HS-5 (cell line): ENCODE data around the gene DMD.
"Not testable (repeated sequence)": the region's sequence is repeated elsewhere in the genome, so short reads cannot be mapped to it uniquely, and the experiment has no call there.

Experiments used
- DNase-seq: peaks from one replicate; pipeline ENCODE4 v3.0.0-alpha.2; 2012; ENCODE audit warnings: low read depth

Gene DMD

GRCh38 chrX:31593353-31593752 is 1618.0 kb downstream of the DMD start:
- DNase-seq, result no peak

- DNase-seq, result no peak
Measured at GRCh38 chrX:31591355-31591754, 1620.0 kb downstream of the DMD start.

GRCh38 chrX:31590581-31591114 is 1620.7 kb downstream of the DMD start:
- DNase-seq, result no peak

GRCh38 chrX:31589503-31589902 is 1621.8 kb downstream of the DMD start:
- DNase-seq, result no peak

- DNase-seq, result no peak
Measured at GRCh38 chrX:31588355-31588754, 1623.0 kb downstream of the DMD start.

- not testable (repeated sequence) for DNase-seq
Measured at GRCh38 chrX:31583892-31584291, 1627.5 kb downstream of the DMD start.

GRCh38 chrX:31580726-31581125 is 1630.6 kb downstream of the DMD start:
- peak; percentile 49 for DNase-seq

- DNase-seq, result no peak
Measured at GRCh38 chrX:31580227-31580626, 1631.1 kb downstream of the DMD start.

GRCh38 chrX:31572360-31572759 is 1639.0 kb downstream of the DMD start:
- no peak for DNase-seq

- DNase-seq, result no peak
Measured at GRCh38 chrX:31570658-31571057, 1640.7 kb downstream of the DMD start.

GRCh38 chrX:31563792-31564191 is 1647.6 kb downstream of the DMD start:
- no peak for DNase-seq

- no peak for DNase-seq
Measured at GRCh38 chrX:31555506-31555905, 1655.8 kb downstream of the DMD start.

GRCh38 chrX:31551913-31552312 is 1659.4 kb downstream of the DMD start:
- DNase-seq, result no peak

GRCh38 chrX:31550158-31550557 is 1661.2 kb downstream of the DMD start:
- no peak for DNase-seq

GRCh38 chrX:31547816-31548215 is 1663.5 kb downstream of the DMD start:
- DNase-seq, result no peak

GRCh38 chrX:31547416-31547815 is 1663.9 kb downstream of the DMD start:
- DNase-seq, result no peak

GRCh38 chrX:31546126-31546525 is 1665.2 kb downstream of the DMD start:
- DNase-seq, result peak; percentile 39

GRCh38 chrX:31545726-31546125 is 1665.6 kb downstream of the DMD start:
- DNase-seq, result no peak

GRCh38 chrX:31545191-31545590 is 1666.2 kb downstream of the DMD start:
- DNase-seq, result no peak

- no peak for DNase-seq
Measured at GRCh38 chrX:31543634-31544033, 1667.7 kb downstream of the DMD start.

GRCh38 chrX:31542566-31542965 is 1668.8 kb downstream of the DMD start:
- DNase-seq, result no peak

- DNase-seq, result no peak
Measured at GRCh38 chrX:31540313-31540712, 1671.0 kb downstream of the DMD start.

- no peak for DNase-seq
Measured at GRCh38 chrX:31527455-31528126, 1683.8 kb downstream of the DMD start.

GRCh38 chrX:31523884-31524536 is 1687.3 kb downstream of the DMD start:
- DNase-seq, result no peak
